ENCODE measurements around the gene MLLT10. TPM values are rescaled to one million over a fixed set of nuclear protein-coding genes. Genes with fewer than 3 reads are reported as not detected.

Gene MLLT10
- total RNA-seq, 2 experiments from 2014 or later: 44.1 to 47.2 TPM

DNA sequence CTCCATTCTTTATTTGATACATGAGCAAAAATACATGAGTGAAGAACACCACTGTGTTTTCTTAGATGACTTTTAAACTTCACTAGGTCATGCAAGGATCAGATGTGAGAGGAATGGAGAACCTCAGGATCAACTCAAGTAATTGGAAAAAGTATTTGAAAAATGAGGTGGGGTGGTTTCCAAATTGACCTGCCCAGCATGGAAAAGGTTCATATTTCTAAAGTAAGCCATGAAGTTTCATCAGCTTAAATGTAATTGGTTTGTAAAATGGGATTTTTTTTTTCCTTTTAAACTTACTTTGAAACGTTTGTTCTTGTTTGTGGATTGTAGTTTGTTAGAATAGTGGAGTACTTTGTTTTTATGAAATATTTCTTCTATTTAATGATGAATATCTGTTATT, 134.8 kb downstream of the MLLT10 start:
- ChIA-PET CTCF (no interaction called here), POLR2A (no interaction called here)
- DNase-seq: no peak
- Mint-ChIP-seq H3K4me3 (no peak overlapping the region), H3K36me3 (ENCODE audit: low read depth) (peaks cover 13% of the 10 kb centered on the region), H3K4me1 (peaks cover 8% of the 10 kb centered on the region), H3K9me3 (no peaks in the 10 kb centered on the region), H3K27ac (no peak overlapping the region), H3K27me3 (no peaks in the 10 kb centered on the region)

DNA sequence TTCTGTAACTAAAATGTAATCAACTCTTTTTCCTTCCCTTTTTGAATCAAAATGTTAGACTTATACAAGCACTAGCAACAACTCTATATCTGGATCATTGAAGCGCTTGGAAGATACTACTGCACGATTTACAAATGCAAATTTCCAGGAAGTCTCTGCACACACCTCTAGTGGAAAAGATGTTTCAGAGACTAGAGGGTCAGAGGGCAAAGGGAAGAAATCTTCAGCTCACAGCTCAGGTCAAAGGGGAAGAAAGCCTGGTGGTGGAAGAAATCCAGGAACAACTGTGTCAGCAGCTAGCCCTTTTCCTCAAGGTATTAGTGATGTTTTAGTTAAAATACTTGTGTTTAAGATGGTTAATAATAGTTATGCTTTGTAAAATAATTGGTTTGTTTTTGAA, 136.4 kb downstream of the MLLT10 start:
- Mint-ChIP-seq H3K4me1 (peaks cover 8% of the 10 kb centered on the region), H3K4me3 (no peak overlapping the region), H3K9me3 (no peaks in the 10 kb centered on the region), H3K27me3 (no peaks in the 10 kb centered on the region), H3K27ac (no peak overlapping the region), H3K36me3 (ENCODE audit: low read depth) (peaks cover 15% of the 10 kb centered on the region)
- CTCF ChIA-PET: no interaction called here
- DNase-seq: no peak
- POLR2A ChIA-PET: interaction anchor here (0.6 kb wide), 1 partner anchor 48 kb away, joined by 4 read pairs; no protein-coding TSS in a partner anchor

DNA sequence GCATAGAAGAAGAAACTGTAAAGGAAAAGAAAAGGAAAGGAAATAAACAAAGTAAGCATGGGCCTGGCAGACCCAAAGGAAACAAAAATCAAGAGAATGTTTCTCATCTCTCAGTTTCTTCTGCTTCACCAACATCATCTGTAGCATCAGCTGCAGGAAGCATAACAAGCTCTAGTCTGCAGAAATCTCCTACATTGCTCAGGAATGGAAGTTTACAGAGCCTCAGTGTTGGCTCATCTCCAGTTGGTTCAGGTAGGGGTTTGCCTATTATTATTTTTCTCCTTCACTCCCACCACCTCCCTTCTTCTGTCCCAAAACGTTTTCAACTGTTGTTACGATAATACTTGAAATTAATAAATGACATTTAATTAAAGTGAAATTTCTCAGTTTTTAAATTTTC, 139.6 kb downstream of the MLLT10 start:
- peaks cover 12% of the 10 kb centered on the region for H3K36me3 Mint-ChIP-seq (ENCODE audit: low read depth)
- peaks cover 8% of the 10 kb centered on the region for H3K4me1 Mint-ChIP-seq
- ChIA-PET POLR2A (no interaction called here), CTCF (interaction anchor here (0.6 kb wide), 1 partner anchor 173 kb away, joined by 3 read pairs; no protein-coding TSS in a partner anchor)
- no peak for DNase-seq
- no peak overlapping the region for H3K27ac Mint-ChIP-seq
- no peak overlapping the region for H3K4me3 Mint-ChIP-seq
- no peaks in the 10 kb centered on the region for H3K27me3 Mint-ChIP-seq
- no peaks in the 10 kb centered on the region for H3K9me3 Mint-ChIP-seq

DNA sequence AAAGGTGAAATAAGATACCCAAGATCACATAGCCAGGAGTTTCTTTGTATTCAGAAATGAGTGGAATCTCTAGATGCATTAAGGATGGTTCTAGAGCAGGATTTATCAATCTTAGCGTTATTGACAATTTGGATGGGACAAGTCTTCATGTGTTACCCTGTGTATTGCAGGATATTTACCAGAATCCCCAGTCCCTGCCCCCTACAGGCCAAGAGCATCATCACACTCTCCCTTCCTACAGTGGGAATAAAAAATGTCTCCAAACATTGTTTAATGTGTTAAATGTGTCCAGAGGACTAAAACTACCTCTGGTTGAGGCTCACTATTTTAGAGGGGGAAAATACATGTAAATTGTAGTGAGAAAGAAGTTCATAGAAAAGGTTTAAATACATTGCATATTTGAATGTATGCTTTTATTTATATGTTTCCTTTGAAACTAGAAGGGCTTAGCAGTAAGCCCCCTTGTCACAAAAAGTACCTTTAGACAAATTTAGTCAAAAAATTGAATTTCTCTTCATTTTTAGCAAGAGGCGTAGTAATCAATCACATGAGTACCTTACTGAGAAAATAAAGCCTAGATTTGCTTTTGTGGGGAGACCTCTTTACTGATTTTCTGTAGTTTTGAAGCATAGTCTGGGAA, 141.2 kb downstream of the MLLT10 start:
- Mint-ChIP-seq H3K9me3 (no peaks in the 10 kb centered on the region), H3K27me3 (no peaks in the 10 kb centered on the region), H3K27ac (no peak overlapping the region), H3K4me3 (no peak overlapping the region), H3K36me3 (ENCODE audit: low read depth) (peaks cover 18% of the 10 kb centered on the region), H3K4me1 (peaks cover 10% of the 10 kb centered on the region)
- ChIA-PET POLR2A (no interaction called here), CTCF (interaction anchor here (1.0 kb wide), 1 partner anchor 37 kb away, joined by 3 read pairs; no protein-coding TSS in a partner anchor)
- peak; percentile 26 for DNase-seq

DNA sequence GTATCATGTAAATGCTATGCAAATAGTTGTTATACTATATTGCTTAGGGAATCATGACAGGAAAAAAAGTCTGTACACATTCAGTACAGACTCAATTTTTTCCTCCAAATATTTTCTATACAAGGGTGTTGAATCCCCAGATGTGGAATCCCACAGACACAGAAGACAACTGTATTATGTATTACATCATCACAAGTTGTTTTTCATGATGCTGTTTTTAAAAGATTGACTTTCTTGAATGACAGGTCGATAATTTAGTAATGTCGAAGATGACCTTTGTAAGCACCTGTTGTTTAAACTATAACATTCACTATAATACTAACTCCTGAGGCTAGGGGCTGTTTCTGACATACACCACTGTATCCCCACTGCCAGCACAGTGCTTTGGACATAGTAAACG, 143.5 kb downstream of the MLLT10 start:
- ChIA-PET POLR2A (no interaction called here), CTCF (interaction anchor here (0.8 to 1.8 kb wide), 2 partner anchors 11 to 12 kb away, joined by 4 read pairs; no protein-coding TSS in a partner anchor)
- peaks cover 19% of the 10 kb centered on the region for H3K36me3 Mint-ChIP-seq (ENCODE audit: low read depth)
- no peak for DNase-seq
- H3K4me1 Mint-ChIP-seq: peaks cover 8% of the 10 kb centered on the region
- no peak overlapping the region for H3K4me3 Mint-ChIP-seq
- no peaks in the 10 kb centered on the region for H3K27me3 Mint-ChIP-seq
- H3K27ac Mint-ChIP-seq: no peak overlapping the region
- no peaks in the 10 kb centered on the region for H3K9me3 Mint-ChIP-seq

DNA sequence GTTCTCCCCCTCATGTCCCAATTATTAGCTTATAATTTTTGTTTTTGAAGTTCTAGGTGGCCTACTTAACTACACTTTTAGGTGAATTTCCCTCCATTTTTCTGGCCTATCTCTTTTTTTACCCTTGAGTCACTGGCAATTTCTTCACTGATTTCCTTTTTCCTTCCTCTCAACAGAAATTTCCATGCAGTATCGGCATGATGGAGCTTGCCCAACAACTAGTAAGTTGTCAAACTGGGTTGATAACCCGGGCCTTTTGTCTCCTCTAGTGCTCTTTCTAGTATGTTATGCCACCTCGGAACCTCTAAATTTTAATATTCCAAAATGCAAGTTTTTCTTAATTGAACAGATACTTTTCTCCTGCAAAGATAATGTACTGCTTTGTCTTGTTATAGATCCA, 147.1 kb downstream of the MLLT10 start:
- Mint-ChIP-seq H3K4me1 (peaks cover 5% of the 10 kb centered on the region), H3K27ac (no peak overlapping the region), H3K36me3 (ENCODE audit: low read depth) (peaks cover 25% of the 10 kb centered on the region), H3K4me3 (no peak overlapping the region), H3K9me3 (no peaks in the 10 kb centered on the region), H3K27me3 (no peaks in the 10 kb centered on the region)
- no peak for DNase-seq
- POLR2A ChIA-PET: no interaction called here
- CTCF ChIA-PET: interaction anchor here (1.2 kb wide), 1 partner anchor 8 kb away, joined by 4 read pairs; no protein-coding TSS in a partner anchor

DNA sequence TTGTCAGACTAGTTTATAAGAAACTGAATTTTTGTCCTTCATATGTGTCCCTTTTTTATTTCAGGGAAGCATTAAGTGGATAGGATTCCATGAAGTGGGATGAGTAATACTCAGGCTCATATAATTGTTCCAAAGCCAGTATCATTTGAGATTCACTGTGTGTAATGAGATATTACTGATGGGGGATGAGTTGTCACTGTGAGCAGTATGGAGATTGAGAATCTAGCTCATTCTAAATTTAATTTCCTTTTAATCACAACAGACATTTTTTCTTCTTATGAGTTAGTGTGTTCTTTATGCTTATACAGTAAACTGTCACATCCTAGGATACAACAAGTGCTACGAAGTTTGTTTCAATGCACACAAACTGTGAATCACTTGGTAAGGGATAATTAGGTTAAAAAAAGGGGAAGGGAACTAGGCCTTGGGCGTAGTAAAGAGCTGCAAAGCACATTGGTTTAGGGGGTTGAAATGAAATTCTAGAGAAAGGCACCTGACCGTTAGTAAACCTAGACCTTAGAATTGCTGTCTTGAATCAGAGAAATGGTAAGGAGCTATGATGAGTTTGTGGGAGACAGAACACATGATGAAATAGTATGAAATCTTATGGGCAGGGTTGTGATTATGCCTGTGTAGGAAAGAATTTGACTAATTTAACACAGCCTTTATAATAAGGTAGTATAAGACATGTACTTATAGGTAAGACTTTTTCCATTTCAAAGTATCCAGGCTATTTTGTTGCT, 153.4 kb downstream of the MLLT10 start:
- no peaks in the 10 kb centered on the region for H3K4me1 Mint-ChIP-seq
- H3K4me3 Mint-ChIP-seq: no peak overlapping the region
- DNase-seq: no peak
- H3K27ac Mint-ChIP-seq: no peak overlapping the region
- CTCF ChIA-PET: no interaction called here
- H3K36me3 Mint-ChIP-seq (ENCODE audit: low read depth): peaks cover 29% of the 10 kb centered on the region
- H3K9me3 Mint-ChIP-seq: no peaks in the 10 kb centered on the region
- POLR2A ChIA-PET: no interaction called here
- H3K27me3 Mint-ChIP-seq: no peaks in the 10 kb centered on the region

DNA sequence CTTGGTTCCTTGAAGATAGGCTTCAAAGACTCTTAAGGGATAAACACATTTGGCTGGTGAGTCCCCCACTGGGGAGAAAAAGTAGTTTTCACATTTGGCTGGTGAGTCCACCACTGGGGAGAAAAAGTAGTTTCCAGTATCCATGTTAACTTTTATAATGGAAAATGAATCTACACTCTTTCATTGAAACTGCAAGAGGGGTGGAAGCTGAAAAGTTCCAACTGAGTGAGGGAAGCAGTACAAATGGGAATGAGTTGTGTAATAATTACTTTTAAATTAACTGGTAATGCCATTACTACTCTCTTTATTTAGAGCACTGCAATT, 153.9 kb downstream of the MLLT10 start:
- CTCF ChIA-PET: no interaction called here
- Mint-ChIP-seq H3K9me3 (no peaks in the 10 kb centered on the region), H3K27ac (no peak overlapping the region), H3K4me3 (no peak overlapping the region), H3K36me3 (ENCODE audit: low read depth) (peaks cover 29% of the 10 kb centered on the region), H3K27me3 (no peaks in the 10 kb centered on the region), H3K4me1 (no peaks in the 10 kb centered on the region)
- POLR2A ChIA-PET: no interaction called here
- no peak for DNase-seq

DNA sequence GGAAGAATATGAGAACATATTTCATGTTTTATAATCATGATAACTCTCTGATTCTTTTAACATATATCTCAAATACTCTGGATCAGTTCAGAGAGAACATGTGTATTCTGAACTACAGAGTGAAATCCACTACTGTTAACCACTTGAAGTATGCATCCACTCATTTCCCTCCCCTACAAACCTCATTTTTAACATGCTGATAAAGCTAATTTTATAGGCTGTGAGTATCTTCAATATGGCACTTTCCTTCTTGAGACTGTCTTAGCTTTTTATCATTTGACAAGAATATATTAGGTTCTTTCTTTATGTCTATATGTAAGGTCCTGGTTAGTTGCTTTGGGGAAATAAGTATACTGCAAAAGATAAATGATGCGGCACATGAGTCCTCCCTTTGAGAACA, 154.8 kb downstream of the MLLT10 start:
- no peak overlapping the region for H3K4me3 Mint-ChIP-seq
- H3K9me3 Mint-ChIP-seq: no peaks in the 10 kb centered on the region
- no peaks in the 10 kb centered on the region for H3K4me1 Mint-ChIP-seq
- DNase-seq: no peak
- no peaks in the 10 kb centered on the region for H3K27me3 Mint-ChIP-seq
- ChIA-PET POLR2A (no interaction called here), CTCF (interaction anchor here (1.0 to 1.9 kb wide), 3 partner anchors 8 to 89 kb away, joined by 3 to 4 read pairs (median 4); no protein-coding TSS in a partner anchor)
- no peak overlapping the region for H3K27ac Mint-ChIP-seq
- H3K36me3 Mint-ChIP-seq (ENCODE audit: low read depth): peaks cover 35% of the 10 kb centered on the region

DNA sequence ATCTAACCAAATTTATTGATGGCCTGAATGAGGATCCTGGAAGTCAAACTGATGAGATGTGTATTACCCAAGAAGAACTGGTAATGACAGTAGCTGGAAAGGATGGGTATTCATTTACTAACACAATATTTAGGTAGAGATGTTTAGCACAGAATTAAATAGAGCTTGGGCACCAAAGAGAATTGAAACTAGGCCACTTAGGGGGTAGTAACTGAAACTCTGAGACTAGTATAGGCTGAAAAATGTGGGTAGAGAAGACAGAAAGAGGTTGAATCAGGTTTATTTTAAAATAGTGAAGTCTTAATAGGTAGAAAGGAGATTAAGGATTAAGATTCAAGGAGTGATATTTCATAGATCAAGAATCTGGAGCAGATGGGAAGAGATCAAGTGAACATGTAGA, 155.8 kb downstream of the MLLT10 start:
- ChIA-PET POLR2A (no interaction called here), CTCF (interaction anchor here (1.0 to 1.9 kb wide), 4 partner anchors 9 to 90 kb away, joined by 3 to 4 read pairs (median 4); no protein-coding TSS in a partner anchor)
- H3K4me3 Mint-ChIP-seq: no peak overlapping the region
- H3K36me3 Mint-ChIP-seq (ENCODE audit: low read depth): peaks cover 28% of the 10 kb centered on the region
- H3K4me1 Mint-ChIP-seq: peaks cover 2% of the 10 kb centered on the region
- no peaks in the 10 kb centered on the region for H3K27me3 Mint-ChIP-seq
- no peak for DNase-seq
- H3K27ac Mint-ChIP-seq: no peak overlapping the region
- H3K9me3 Mint-ChIP-seq: no peaks in the 10 kb centered on the region

DNA sequence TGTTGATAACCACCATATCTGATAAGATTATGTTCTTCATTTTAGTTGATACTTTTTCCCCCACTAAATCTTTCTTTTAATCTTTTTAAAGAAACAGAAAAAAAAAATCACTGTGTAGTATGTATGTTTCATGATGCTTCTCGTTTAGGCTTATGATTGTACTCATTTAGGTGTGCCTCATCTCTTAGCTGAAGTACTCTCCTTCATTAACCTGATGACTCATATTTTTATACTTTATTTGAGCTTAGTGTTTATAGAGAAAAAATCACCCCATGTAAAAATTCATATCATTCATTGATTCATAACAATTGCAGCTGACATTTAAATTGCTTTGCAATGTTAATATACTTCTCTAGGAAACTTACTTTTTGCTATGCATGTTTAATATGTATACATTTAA, 158.9 kb downstream of the MLLT10 start:
- no peaks in the 10 kb centered on the region for H3K27me3 Mint-ChIP-seq
- peaks cover 40% of the 10 kb centered on the region for H3K36me3 Mint-ChIP-seq (ENCODE audit: low read depth)
- CTCF ChIA-PET: no interaction called here
- H3K27ac Mint-ChIP-seq: no peak overlapping the region
- DNase-seq: no peak
- POLR2A ChIA-PET: no interaction called here
- H3K9me3 Mint-ChIP-seq: peaks cover 3% of the 10 kb centered on the region
- no peak overlapping the region for H3K4me3 Mint-ChIP-seq
- peaks cover 16% of the 10 kb centered on the region for H3K4me1 Mint-ChIP-seq

DNA sequence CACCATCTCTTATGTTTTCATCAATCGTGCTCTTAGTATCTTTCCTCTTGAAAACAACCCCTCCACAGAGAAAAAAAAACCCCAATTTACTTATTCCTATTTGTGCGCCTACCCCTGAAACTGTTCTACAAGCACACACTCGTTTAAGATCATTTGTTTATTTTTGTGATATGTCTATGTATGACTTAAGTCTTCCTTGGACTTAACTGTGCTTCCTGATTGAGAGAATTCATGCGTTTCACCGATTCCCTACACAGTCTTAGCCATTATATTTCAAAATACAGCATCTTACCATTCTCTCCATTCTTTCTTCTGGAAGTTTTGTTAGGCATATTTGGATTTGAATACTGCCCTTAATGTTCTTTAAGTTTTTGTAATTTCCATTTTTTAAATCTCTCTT, 159.4 kb downstream of the MLLT10 start:
- Mint-ChIP-seq H3K27me3 (no peaks in the 10 kb centered on the region), H3K4me3 (no peak overlapping the region), H3K9me3 (peaks cover 7% of the 10 kb centered on the region), H3K4me1 (peaks cover 17% of the 10 kb centered on the region), H3K36me3 (ENCODE audit: low read depth) (peaks cover 41% of the 10 kb centered on the region), H3K27ac (no peak overlapping the region)
- ChIA-PET POLR2A (no interaction called here), CTCF (no interaction called here)
- no peak for DNase-seq

DNA sequence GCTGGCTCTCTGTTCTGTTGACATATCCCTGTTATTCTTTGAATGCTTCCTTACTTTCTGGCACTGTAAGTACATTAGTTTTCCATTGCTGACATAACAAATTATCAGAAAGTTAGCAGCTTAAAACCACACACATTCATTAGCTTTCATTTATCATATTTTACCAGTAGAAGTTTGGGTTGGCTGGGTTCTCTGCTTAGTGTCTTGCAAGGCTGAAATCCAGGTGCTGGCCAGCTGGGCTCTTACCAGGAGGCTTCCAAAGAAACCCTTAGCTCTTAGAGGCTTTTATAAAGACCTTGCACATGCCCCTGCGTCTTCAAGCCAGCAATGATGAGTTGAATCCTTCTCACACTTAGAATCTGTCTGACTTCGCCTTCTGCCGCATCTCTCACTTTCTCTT, 160.6 kb downstream of the MLLT10 start:
- CTCF ChIA-PET: no interaction called here

More for the DNA sequence above, 160.6 kb downstream of the MLLT10 start:
- H3K4me3 Mint-ChIP-seq: no peak overlapping the region
- no peak overlapping the region for H3K27ac Mint-ChIP-seq
- POLR2A ChIA-PET: no interaction called here
- H3K36me3 Mint-ChIP-seq (ENCODE audit: low read depth): peaks cover 49% of the 10 kb centered on the region
- DNase-seq: no peak
- peaks cover 17% of the 10 kb centered on the region for H3K4me1 Mint-ChIP-seq
- H3K27me3 Mint-ChIP-seq: no peaks in the 10 kb centered on the region
- H3K9me3 Mint-ChIP-seq: peaks cover 17% of the 10 kb centered on the region
